ENCODE measurements around the gene BABAM2. TPM values are rescaled to one million over a fixed set of nuclear protein-coding genes. Genes with fewer than 3 reads are reported as not detected.

The BABAM2 gene
- polyA plus RNA-seq, 3 donors from 2014 or later = 52.4 to 89.2 (median 74.1) TPM

DNA sequence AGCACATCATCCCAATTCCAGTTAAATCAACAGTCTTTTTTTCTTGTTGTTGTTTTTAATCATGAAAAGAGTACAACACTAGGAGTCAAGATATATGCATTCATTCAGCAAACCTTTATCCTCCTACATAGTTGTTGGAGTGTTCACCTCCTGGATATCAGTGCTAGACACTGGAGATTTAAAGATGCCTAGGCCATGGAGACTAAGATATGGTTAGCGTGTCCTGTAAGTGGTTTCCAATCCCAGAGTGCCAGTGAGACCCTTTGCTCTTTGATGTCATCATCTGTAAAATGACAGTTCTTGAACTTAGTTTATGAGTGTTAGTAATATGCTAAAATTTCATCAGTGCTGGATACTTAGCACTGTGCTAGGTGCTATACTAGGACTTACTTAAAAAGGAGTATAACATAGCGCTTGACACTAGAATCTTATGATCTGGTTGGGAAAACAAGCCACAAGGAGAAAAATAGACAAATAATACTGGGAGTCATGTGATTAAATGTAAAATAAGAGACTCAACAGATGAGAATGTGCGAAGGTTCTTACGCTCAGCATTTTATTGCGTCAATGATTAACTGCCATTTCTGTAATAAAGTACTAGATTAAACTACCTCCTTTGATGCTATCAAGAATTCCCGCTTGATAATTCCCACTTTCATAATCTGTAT, 31.5 kb downstream of the BABAM2 start:
- no peak overlapping the region for H3K4me3 Mint-ChIP-seq
- peaks cover 25 to 31% of the 10 kb centered on the region in 2 donors for H3K4me1 Mint-ChIP-seq
- H3K36me3 Mint-ChIP-seq = peaks cover 0 to 4% (median 0%) of the 10 kb centered on the region in 3 donors
- no peak for DNase-seq
- H3K27ac Mint-ChIP-seq = peak overlapping the region; percentile 43 to 87 (median 82)
- no peaks in the 10 kb centered on the region for H3K9me3 Mint-ChIP-seq
- H3K27me3 Mint-ChIP-seq (ENCODE audit: low read depth in 3 of 3) = no peaks in the 10 kb centered on the region

DNA sequence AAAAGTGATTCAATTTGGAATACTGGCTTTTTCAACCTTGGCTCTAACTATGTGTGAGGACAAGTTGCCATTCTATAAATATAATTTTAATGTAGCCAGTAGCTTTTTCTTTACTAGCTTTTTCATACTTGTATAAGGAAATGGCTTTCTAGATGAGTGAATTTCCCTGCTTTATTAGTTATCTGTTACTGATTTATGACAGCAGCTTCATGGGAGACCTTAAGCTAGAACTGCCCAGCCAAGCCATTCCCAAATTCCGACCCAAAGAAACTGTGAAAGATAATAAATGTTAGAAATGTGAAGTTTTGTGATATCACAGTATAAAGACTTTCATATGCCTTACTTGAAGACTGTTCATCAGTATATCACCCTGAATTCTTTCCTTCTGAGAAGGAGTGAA, 32.3 kb downstream of the BABAM2 start:
- peaks cover 25 to 31% of the 10 kb centered on the region in 2 donors for H3K4me1 Mint-ChIP-seq
- peaks cover 0 to 4% (median 0%) of the 10 kb centered on the region in 3 donors for H3K36me3 Mint-ChIP-seq
- H3K27ac Mint-ChIP-seq = peak overlapping the region in 5 of 6 donors; percentile 61 to 77 (median 75)
- H3K27me3 Mint-ChIP-seq (ENCODE audit: low read depth in 3 of 3) = no peaks in the 10 kb centered on the region
- H3K9me3 Mint-ChIP-seq = no peaks in the 10 kb centered on the region
- DNase-seq = no peak
- no peak overlapping the region for H3K4me3 Mint-ChIP-seq

DNA sequence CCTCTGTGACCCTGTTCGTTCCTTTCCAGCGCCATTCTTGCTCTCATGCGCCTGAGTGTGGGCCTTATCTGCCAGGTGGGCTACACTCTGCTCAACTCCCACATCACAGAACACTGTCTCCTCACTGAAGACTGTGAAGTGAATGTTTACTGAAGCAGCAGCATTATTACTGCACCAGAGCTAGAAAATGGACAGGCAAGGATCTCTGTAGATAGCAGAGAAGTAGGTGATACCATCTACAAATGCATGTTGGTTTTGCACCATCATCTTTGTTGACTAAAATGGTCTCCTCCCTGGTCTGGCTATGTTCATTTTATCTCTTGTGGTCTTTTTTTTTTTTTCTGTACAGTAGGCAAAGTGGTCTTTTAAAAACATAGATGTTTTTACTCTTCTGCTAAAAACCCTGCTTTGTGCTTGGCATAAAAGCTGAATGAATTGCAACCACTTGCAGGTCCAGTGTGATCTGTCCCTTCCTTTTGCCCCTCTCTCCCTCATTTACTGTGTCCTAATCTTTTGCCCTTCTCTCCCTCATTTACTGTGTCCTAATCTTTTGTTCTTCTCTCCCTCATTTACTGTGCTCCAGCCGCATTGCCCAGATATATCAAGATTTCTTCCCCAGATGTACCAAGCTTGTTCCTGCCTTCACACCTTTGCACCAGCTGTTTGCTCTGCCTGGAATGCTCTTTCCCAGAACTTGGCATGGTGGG, 35.4 kb downstream of the BABAM2 start:
- Mint-ChIP-seq H3K4me3 (no peak overlapping the region), H3K4me1 (peaks cover 13 to 25% of the 10 kb centered on the region in 2 donors), H3K27me3 (ENCODE audit: low read depth in 3 of 3) (no peaks in the 10 kb centered on the region), H3K9me3 (no peaks in the 10 kb centered on the region), H3K27ac (peak overlapping the region; percentile 9 to 87 (median 68)), H3K36me3 (peaks cover 8 to 12% (median 10%) of the 10 kb centered on the region in 3 donors)
- DNase-seq = no peak

DNA sequence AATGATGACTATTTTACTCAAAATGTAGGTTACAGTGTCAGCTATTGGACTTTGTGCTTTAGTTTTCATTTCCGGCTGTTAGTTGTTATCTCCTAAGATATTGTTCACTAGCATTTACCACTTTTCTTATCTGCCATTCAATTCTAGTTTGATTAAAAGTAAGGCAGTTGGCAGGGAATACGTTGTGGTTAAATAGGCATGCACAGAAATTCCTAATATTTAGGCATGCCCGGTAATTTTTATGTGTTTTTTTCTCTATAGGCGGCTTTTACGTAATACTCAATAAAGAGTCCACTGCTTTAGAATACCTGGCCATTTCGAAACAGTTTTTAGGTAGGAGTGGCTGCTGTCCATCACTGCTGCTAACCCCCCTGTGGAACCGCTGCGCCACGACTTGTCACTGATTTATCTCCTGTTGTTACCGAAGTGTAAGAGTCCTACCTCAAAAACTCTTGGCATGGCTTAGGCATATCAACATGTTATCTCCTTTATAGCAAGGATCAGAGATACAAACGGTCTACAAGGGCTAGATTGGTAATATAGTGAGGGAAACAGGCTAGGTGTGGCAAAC, 39.5 kb downstream of the BABAM2 start:
- Mint-ChIP-seq H3K4me1 (peaks cover 13 to 24% of the 10 kb centered on the region in 2 donors), H3K36me3 (peaks cover 18 to 27% (median 22%) of the 10 kb centered on the region in 3 donors), H3K9me3 (no peaks in the 10 kb centered on the region), H3K4me3 (peak overlapping the region in 1 of 5 donors; percentile 3), H3K27me3 (ENCODE audit: low read depth in 3 of 3) (no peaks in the 10 kb centered on the region), H3K27ac (peak overlapping the region in 1 of 6 donors; percentile 21)
- no peak for DNase-seq

DNA sequence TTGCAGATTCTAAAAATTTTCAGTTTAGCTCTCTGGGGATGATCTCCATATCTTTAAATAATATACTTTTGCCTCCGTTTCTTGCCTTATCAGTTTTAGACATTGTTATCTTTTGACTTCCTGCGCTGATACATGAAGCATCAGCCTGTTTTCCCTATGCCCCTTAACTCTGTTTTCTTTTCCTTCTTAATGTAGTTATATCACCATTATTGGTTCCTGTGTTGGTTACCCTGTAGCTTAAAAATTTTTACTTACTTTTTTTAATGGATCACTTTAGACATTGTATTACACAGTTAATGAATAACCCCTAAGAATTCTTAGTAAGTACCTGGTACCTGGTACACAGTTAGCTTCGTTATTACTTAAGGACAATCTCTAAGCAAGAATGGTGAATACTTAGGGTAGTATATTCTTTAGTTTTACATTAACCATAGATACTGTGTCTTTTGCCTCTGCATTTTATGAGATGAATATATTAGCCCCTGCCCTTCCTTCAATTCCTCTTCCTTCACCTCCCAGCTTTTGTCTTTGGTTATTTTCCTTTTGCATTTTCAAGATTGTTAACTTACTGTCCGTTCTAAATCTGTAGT, 40.9 kb downstream of the BABAM2 start:
- H3K4me3 Mint-ChIP-seq = no peak overlapping the region
- no peaks in the 10 kb centered on the region for H3K27me3 Mint-ChIP-seq (ENCODE audit: low read depth in 3 of 3)
- DNase-seq = no peak
- H3K4me1 Mint-ChIP-seq = peaks cover 3 to 9% of the 10 kb centered on the region in 2 donors
- no peak overlapping the region for H3K27ac Mint-ChIP-seq
- H3K36me3 Mint-ChIP-seq = peaks cover 18 to 29% (median 18%) of the 10 kb centered on the region in 3 donors
- H3K9me3 Mint-ChIP-seq = no peaks in the 10 kb centered on the region

DNA sequence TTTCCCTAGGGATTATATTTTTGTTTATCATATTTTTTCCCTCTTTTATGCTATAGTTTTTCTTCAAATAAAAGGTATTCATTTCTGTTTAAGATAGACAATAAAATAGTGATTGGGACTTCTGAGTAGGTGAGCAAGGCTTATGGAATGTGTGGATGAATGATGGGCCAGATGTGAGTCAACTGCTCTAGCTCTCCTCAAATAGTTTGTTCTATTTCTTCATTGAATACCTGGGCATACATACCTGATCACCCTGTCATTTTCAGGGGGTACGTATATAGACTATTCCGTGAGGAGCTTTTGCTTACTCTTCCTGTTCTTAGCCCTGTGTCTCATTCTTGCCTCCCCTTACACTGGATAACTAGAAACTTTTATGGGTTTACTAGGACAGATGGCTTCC, 41.9 kb downstream of the BABAM2 start:
- Mint-ChIP-seq H3K27ac (peak overlapping the region in 2 of 6 donors; percentile 28 to 46), H3K9me3 (no peaks in the 10 kb centered on the region), H3K27me3 (ENCODE audit: low read depth in 3 of 3) (no peaks in the 10 kb centered on the region), H3K36me3 (peaks cover 18 to 31% (median 21%) of the 10 kb centered on the region in 3 donors), H3K4me3 (no peak overlapping the region), H3K4me1 (peaks cover 6 to 12% of the 10 kb centered on the region in 2 donors)
- no peak for DNase-seq

DNA sequence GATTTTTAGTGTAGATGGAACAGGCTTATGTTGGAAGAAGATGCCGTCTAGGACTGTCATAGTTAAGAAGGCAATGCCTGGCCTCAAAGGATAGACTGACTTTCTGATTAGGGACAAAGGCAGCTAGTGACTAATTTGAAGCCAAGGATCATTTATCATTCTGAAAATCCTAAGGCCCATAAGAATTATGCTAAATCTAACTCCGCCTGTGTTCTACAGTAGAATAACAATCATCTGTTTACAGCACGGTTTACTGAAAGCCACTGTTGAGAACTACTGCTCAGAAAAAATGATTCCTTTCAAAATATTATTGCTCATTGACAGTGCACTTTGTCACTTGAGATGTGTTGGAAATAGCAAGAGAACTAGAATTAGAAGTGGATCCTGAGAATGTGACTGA, 44.5 kb downstream of the BABAM2 start:
- no peaks in the 10 kb centered on the region for H3K27me3 Mint-ChIP-seq (ENCODE audit: low read depth in 3 of 3)

DNA sequence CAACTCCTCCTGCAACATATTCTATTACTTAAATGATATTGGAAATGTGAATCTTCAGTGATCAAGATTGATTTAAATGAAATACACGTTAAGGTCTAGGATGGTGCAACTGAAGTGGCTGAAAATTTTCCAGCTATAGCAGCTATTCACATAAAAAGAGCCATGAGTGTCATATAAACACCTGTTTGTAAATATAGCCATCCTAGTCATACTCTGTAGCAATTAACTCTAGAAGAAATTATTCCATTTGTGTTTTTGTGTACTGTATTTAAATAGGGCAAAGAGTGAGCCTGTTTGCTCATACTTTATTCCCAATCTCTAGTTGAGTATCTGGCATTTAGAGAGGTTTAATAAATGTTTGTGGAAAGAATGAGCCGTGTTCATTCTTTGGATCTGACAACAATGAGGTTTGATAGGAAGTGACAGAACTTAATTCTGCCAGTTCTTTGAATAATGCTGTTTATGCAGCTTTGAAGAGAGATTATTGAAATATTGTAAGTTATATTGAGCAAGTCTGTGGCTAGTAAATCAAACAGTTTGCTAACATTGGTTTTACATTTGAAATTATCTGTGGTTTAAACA, 49.7 kb downstream of the BABAM2 start:
- H3K27ac Mint-ChIP-seq = no peak overlapping the region

More for the DNA sequence above, 44.5 kb downstream of the BABAM2 start:
- Mint-ChIP-seq H3K4me3 (no peak overlapping the region), H3K27ac (peak overlapping the region in 5 of 6 donors; percentile 5 to 79 (median 58)), H3K9me3 (no peaks in the 10 kb centered on the region), H3K4me1 (peaks cover 11 to 16% of the 10 kb centered on the region in 2 donors), H3K36me3 (peaks cover 13 to 31% (median 24%) of the 10 kb centered on the region in 3 donors)
- no peak for DNase-seq

DNA sequence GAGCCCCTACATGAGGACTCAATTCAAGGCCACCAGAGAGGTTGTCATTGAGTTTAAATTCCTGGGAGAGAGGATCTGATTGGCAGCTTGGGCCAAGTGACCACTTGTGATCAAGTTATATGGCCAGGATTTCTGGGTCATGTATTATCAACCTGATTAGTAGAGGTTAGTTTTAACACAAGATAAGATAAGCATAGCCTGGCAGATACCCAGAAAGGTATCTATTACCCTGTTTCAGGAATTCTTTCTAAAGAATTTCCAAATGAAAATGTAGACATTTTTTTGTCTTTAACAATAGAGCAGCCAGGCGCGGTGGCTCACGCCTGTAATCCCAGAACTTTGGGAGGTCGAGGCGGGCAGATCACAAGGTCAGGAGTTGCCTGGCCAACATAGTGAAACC, 50.5 kb downstream of the BABAM2 start:
- H3K4me1 Mint-ChIP-seq = peaks cover 9 to 12% of the 10 kb centered on the region in 2 donors
- no peak for DNase-seq
- H3K9me3 Mint-ChIP-seq = no peaks in the 10 kb centered on the region
- H3K27me3 Mint-ChIP-seq (ENCODE audit: low read depth in 3 of 3) = no peaks in the 10 kb centered on the region
- peaks cover 5 to 14% (median 11%) of the 10 kb centered on the region in 3 donors for H3K36me3 Mint-ChIP-seq
- no peak overlapping the region for H3K4me3 Mint-ChIP-seq
- H3K27ac Mint-ChIP-seq = peak overlapping the region in 1 of 6 donors; percentile 25

More for the DNA sequence above, 49.7 kb downstream of the BABAM2 start:
- H3K36me3 Mint-ChIP-seq = peaks cover 5 to 14% (median 14%) of the 10 kb centered on the region in 3 donors
- no peak for DNase-seq
- H3K4me3 Mint-ChIP-seq = no peak overlapping the region
- H3K27me3 Mint-ChIP-seq (ENCODE audit: low read depth in 3 of 3) = no peaks in the 10 kb centered on the region
- H3K9me3 Mint-ChIP-seq = no peaks in the 10 kb centered on the region
- peaks cover 9 to 12% of the 10 kb centered on the region in 2 donors for H3K4me1 Mint-ChIP-seq

DNA sequence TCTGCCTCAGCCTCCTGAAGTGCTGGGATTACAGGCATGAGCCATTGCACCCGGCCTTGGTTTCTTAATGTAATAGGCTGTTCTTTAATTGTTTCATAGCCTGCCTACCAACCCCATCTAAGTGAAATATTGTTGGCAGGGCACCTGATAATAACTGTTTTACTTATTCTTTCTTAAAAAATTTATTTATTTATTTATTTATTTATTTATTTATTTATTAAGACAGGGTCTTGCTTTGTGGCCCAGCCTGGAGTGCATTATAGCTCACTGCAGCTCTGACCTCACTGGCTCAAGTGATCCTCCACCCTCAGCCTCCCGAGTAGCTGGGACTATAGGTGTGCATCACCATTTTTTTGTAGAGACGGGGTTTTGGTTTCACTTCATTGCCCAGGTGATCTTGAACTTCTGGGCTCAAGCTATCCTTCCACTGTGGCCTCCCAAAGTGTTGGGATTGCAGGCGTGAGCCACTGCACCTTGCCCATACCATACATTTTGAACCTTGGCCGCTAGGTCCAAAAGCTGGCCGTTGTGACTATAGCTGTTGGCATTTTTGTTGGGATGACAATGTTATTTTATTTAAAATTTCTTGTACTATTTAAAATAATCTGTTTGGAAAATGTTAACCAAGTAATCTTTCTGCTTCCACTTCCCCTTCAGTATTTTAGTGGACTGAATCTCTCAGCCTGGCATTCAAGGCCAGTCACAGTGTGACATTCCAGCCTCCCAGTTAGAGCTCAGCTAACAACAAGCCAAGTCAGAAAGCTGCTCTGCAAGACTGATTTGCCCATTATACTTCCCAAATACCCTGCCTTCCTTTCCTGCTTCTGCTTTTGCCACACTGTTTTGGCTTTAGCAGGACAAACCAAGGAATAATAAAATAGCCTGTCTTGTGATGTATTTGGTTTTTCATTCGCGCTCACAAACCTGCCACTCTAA, 52.4 kb downstream of the BABAM2 start:
- Mint-ChIP-seq H3K4me1 (peaks cover 5 to 20% of the 10 kb centered on the region in 2 donors), H3K27ac (no peak overlapping the region), H3K36me3 (peaks cover 5% of the 10 kb centered on the region in 3 donors), H3K9me3 (no peaks in the 10 kb centered on the region), H3K27me3 (ENCODE audit: low read depth in 3 of 3) (no peaks in the 10 kb centered on the region), H3K4me3 (no peak overlapping the region)
- no peak for DNase-seq

DNA sequence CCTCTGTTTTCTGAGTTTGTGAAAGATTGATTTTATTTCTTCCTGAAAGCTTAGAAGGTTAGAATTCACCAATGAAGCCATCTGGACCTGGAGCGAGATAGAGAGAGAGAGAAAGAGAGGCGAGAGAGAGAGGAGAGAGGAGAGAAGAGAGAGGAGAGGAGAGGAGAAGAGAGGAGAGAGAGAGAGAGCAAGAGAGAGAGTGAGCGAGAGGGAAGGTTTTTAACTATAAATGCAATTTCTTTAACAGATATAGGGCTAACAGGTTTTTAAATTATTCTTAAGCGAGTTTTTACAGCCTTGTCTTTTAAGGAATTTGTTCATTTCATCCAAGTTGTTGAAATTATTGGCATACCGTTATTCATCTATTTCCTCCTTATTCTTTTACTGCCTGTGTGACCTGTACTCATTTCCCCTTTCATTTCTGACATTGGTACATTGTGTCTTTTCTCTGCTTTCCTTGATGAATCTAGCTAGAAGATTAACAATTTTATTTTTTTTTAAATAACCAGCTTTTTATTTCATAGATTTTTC, 56.1 kb downstream of the BABAM2 start:
- H3K27me3 Mint-ChIP-seq (ENCODE audit: low read depth in 3 of 3) = no peaks in the 10 kb centered on the region
- peaks cover 10 to 29% of the 10 kb centered on the region in 2 donors for H3K4me1 Mint-ChIP-seq
- no peaks in the 10 kb centered on the region for H3K9me3 Mint-ChIP-seq
- no peak for DNase-seq
- no peak overlapping the region for H3K4me3 Mint-ChIP-seq
- peaks cover 4 to 12% (median 5%) of the 10 kb centered on the region in 3 donors for H3K36me3 Mint-ChIP-seq
- H3K27ac Mint-ChIP-seq = peak overlapping the region in 4 of 6 donors; percentile 5 to 64 (median 16)

DNA sequence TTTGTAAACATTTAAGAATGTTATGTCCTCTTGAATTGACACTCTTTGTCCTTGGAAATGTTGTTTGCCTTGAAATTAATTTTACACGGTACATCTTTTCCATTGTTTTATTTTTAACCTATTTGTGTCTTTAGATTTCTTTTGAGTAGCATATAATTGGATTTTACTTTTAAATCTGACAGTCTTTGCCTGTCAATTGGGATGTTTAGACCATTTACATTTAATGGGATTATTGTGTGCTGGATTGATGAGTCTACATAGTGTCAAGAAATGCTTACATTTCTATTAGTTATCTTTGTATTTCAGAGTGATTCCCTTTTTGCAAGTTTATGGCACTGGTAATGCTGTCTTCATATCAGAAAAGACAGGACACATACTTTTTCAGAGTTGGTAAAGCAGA, 61.5 kb downstream of the BABAM2 start:
- Mint-ChIP-seq H3K9me3 (no peaks in the 10 kb centered on the region), H3K4me1 (peaks cover 48 to 73% of the 10 kb centered on the region in 2 donors), H3K27me3 (ENCODE audit: low read depth in 3 of 3) (no peaks in the 10 kb centered on the region), H3K4me3 (no peak overlapping the region), H3K36me3 (peaks cover 0 to 12% (median 0%) of the 10 kb centered on the region in 3 donors), H3K27ac (peak overlapping the region in 1 of 6 donors; percentile 41)
- DNase-seq = no peak
